AG09319 (cell line): ENCODE measurements around the gene PACS2.

Experiments
- DNase-seq: peaks from one replicate; pipeline ENCODE4 v3.0.0-alpha.2; 2010; ENCODE audit warnings: low read depth; ENCODE audit errors: extremely low read depth
- CTCF ChIP-seq: IDR thresholded peaks from 2 replicates; pipeline ENCODE4 v1.5.1; 2011; ENCODE audit warnings: low read depth, mild to moderate bottlenecking, inconsistent platforms, low read length, moderate library complexity

Gene PACS2

GRCh38 chr14:105420974-105421674 lies 106.6 kb downstream of the PACS2 start:
- no peak for DNase-seq
- TF ChIP-seq CTCF, result no peak

DNA sequence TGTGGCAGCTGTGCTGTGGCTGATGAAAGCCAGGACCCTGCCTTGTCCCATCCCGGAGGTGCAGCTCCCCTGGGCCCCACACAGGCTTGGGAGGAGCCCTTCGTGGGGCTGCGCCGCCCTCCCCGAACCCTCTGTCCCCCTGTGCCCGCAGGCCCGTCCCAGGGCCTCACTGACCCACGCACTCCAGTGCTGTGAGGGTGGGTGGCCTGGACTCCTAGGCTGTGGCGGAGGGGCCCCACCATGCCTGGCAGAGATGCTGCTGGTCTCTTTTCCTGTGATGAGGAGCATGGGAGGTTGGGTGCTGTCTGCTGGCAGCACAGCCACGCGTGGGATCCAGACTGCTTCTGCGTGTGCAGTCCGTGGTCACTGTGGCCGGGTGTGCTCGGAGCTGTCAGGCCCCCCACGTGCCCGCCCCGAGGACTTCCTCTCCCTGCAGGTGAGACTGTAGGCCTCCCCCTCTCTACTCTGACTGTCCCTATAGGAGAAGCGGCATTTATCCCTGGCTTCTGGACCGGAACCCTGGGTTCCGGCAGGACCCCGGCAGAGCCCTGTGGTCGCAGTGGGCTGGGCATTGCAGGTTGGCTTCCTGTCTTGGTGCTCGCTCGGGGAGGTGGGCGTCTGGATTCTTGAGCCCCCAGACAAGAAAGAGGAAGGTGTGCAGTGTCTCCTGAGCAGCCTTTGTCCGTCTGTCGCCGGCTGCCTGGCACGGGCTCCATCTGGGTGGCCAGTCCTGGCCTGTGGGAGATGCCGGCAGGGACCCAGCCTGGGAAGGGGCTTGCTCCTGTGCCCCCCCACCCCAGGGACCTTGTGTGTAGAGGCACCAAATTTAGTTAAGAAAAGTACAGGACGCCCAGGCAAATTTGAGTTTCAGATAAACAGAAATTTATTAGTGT lies 107.4 kb downstream of the PACS2 start:
- TF ChIP-seq CTCF, result no peak
- no peak for DNase-seq

DNA sequence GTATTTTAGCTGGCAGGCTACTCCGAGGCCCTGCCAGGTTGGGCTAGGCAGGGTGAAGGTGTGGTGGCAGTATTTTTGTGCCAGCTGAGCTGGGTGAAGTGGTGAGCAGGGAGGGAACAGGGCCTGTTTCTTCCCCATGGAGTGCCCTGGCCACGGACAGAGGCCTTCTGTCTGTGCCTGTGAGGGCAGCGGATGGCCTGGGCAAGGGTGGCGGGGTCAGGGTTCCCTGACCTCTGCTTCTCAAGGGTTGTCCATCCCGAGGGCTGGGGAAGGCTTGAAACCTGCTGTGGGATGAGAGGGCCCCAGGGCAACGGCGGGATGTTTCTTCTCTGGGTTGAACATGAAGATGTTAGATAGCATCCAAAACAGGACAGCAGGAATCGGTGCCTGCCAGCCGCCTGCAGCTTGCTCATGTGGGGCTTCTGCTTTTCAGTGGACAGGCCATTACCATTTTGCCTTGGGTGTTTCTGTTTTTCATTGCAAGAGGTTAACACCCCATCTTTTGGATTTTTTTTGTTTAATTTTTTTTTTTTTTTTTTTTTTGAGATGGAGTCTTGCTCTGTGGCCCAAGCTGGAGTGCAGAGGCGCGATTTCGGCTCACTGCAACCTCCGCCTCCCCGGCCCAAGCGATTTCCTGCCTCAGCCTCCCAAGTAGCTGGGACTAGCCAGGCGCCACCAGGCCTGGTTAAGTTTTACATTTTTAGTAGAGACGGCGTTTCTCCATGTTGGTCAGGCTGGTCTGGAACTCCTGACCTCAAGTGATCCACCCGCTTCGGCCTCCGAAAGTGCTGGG lies 108.3 kb downstream of the PACS2 start:
- no peak for DNase-seq
- no peak for TF ChIP-seq CTCF

GRCh38 chr14:105423488-105424195 lies 109.1 kb downstream of the PACS2 start:
- no peak for DNase-seq
- TF ChIP-seq CTCF, result no peak

DNA sequence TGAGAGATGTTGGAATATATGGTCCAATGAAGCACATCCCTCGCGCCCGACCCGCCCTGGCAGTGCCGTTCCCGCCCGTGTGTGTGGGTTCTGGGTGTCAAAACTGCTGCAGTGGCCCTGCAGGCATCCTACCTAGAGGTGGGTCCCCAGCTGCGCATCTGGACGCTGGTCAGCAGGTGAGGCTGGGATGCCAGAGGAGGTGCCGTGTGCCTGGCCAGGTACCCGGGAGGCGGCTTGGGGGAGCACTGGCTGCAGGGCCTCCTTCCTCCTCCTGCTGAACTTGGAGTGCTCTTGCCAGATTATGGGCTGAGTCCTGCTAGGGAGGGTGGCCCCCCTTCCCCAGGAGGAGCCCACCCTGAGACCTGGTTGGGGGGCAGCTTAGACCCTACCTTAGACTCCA lies 110.3 kb downstream of the PACS2 start:
- no peak for TF ChIP-seq CTCF
- no peak for DNase-seq

DNA sequence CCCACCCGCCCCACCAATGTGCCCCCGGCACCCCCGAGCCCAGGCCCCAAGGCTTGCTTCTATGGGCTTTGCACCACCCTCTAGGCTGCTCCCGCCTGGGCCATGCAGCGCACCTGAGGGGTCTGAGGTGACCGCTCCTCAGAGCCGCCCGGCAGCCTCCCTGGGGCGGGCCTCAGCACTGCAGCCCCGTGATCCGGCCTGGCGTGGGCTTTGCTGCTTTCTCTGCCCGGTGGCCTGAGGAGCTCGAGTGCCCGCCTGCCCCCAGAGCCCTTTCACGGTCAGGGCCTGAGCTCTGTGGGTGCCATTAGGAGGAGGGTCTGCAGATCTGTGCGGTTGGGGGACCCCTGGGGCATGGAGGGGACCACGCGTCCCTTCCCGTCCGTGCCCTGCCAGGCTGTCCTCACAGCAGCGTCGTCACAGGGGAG lies 111.3 kb downstream of the PACS2 start:
- no peak for DNase-seq
- no peak for TF ChIP-seq CTCF
